Uterus (tissue), 4 donors: ENCODE results near the gene SLC66A1. TPM values are rescaled to one million over a fixed set of nuclear protein-coding genes. Genes with fewer than 3 reads are reported as not detected.
"Not testable (repeated sequence)": the region's sequence is repeated elsewhere in the genome, so short reads cannot be mapped to it uniquely, and the experiment has no call there.

Experiments
- DNase-seq, 2 donors: peaks; one replicate each; pipeline ENCODE4 v3.0.0-alpha.2; 2019 to 2020
- H3K27ac ChIP-seq, 2 donors: fragments of 200-600 bp; sonication (generic); 1 replicate in 1 of 2; 2 replicates in 1 of 2; pipeline ENCODE4 v1.5.1; 2016 to 2018
- H3K27me3 ChIP-seq, 2 donors: fragments of 200-600 bp; sonication (generic); one replicate each; pipeline ENCODE4 v1.5.1; 2018 to 2019; ENCODE audit warnings: control low read depth in 1 of 2
- H3K36me3 ChIP-seq, 2 donors: fragments of 200-600 bp; sonication (generic); one replicate each; pipeline ENCODE4 v1.5.1; 2019; ENCODE audit warnings: control low read depth in 1 of 2
- H3K4me1 ChIP-seq, 2 donors: fragments of 200-600 bp; sonication (generic); one replicate each; pipeline ENCODE4 v1.5.1; 2018 to 2019; ENCODE audit warnings: control low read depth in 1 of 2
- H3K4me3 ChIP-seq, 2 donors: fragments of 200-600 bp; sonication (generic); 1 replicate in 1 of 2; 2 replicates in 1 of 2; pipeline ENCODE4 v1.5.1; 2018 to 2019; ENCODE audit warnings: mild to moderate bottlenecking in 1 of 2
- H3K9me3 ChIP-seq, 2 donors: fragments of 200-600 bp; sonication (generic); one replicate each; pipeline ENCODE4 v1.5.1; 2019; ENCODE audit warnings: control low read depth in 1 of 2
- CTCF ChIP-seq, 4 experiments: fragments of 200-600 bp in 2 of 4; fragments of 450-650 bp in 2 of 4; sonication (generic) in 2 of 4; IDR thresholded peaks; one replicate each; pipeline ENCODE4 v1.5.1; 2016 to 2019; ENCODE audit warnings: antibody characterized with exemption in 4 of 4, mild to moderate bottlenecking in 2 of 4, moderate library complexity in 1 of 4
- POLR2A ChIP-seq, 2 donors: fragments of 450-650 bp; IDR thresholded peaks; one replicate each; pipeline ENCODE4 v1.6.1; 2016; ENCODE audit warnings: antibody characterized with exemption in 2 of 2, mild to moderate bottlenecking in 1 of 2, moderate library complexity in 1 of 2
- intact Hi-C: fragments of 100-400 bp; cut with DNase I; formaldehyde crosslinking; loops from one replicate; pipeline ENCODE4 v1.15.1; 2023; ENCODE audit warnings: low total_unique reads
- total RNA-seq, 4 donors: library from RNA; depleted of rRNA in 3 of 4; stranded (reverse); fragments of >200 nt in 3 of 4; gene quantifications; one replicate each; pipeline versions ENCODE4 v1.1.0 to v1.2.4, GENCODE V29; 2014 to 2023
- donor health status: DM: yes; HTN: yes; CAD: no.

Gene SLC66A1
- total RNA-seq, 4 donors from 2014 or later: 0.88 to 18.1 (median 8.2) TPM

DNA sequence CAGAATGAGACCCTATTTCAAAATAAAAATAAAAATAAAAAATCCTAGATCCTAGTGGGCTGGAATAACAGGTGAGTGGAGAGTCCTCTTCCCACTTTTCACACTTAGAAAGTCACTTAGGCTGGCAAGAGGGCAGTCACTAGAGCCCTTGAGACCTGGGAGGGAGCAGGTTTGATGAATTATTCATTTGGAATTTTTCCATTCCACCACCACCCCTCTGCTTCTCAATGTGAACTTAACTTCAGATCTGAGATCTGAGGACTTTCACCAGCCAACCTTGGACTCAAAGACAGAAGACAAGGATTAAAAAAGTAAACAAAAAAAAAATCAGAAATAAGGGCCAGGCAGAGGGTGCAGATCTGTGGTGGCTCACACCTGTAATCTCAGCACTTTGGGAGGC, 40.1 kb upstream of the SLC66A1 start:
- no peak for TF ChIP-seq CTCF (IDR thresholded peaks at IDR 0.05)
- TF ChIP-seq POLR2A (IDR thresholded peaks at IDR 0.05): no peak
- Histone ChIP-seq H3K4me3 (no peak overlapping the region), H3K27me3 (no peaks in the 10 kb centered on the region), H3K9me3 (no peaks in the 10 kb centered on the region), H3K27ac (no peak overlapping the region), H3K4me1 (no peaks in the 10 kb centered on the region), H3K36me3 (no peaks in the 10 kb centered on the region)
- intact Hi-C loops: no loop called here
- DNase-seq: no peak

DNA sequence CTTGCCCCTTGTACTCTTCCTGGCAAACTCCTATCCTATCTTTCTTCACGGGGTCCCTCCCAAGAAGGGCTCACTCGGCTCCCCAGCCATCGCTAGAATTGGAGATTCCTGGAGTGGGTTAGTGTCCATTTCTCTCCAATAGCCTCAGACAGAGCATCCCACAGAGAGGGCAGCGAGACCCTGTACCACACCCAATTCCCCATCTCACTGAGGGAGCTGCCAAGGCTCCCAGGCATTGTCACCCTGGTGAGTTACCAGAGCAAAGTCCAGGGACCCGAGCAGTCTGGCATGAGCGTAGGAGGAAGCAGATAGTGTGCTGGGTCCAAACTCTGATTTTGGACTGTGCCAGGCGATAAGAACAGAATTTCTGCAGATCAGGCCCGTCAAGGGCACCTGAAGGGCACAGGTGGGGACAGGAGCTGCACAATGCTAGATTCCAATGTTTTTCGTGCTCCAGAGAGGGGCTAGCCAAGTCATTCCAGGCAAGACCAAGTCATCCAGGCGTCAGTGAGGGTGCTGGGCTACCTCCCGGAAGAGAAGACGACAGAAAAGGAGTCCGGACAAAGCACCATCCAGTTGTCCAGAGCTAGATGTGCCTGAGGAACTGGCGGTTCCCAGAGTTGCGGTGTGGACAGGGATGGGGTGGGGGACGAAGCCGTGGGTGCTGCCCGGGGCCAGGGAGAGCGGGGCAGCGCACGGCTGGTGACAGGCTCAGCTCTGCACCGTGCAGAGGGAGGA, 38.9 kb upstream of the SLC66A1 start:
- Histone ChIP-seq H3K4me3 (no peak overlapping the region), H3K4me1 (no peaks in the 10 kb centered on the region), H3K27ac (no peak overlapping the region), H3K9me3 (no peaks in the 10 kb centered on the region), H3K27me3 (no peaks in the 10 kb centered on the region), H3K36me3 (no peaks in the 10 kb centered on the region)
- DNase-seq: no peak
- intact Hi-C loops: no loop called here
- TF ChIP-seq CTCF (IDR thresholded peaks at IDR 0.05) (no peak), POLR2A (IDR thresholded peaks at IDR 0.05) (no peak)

DNA sequence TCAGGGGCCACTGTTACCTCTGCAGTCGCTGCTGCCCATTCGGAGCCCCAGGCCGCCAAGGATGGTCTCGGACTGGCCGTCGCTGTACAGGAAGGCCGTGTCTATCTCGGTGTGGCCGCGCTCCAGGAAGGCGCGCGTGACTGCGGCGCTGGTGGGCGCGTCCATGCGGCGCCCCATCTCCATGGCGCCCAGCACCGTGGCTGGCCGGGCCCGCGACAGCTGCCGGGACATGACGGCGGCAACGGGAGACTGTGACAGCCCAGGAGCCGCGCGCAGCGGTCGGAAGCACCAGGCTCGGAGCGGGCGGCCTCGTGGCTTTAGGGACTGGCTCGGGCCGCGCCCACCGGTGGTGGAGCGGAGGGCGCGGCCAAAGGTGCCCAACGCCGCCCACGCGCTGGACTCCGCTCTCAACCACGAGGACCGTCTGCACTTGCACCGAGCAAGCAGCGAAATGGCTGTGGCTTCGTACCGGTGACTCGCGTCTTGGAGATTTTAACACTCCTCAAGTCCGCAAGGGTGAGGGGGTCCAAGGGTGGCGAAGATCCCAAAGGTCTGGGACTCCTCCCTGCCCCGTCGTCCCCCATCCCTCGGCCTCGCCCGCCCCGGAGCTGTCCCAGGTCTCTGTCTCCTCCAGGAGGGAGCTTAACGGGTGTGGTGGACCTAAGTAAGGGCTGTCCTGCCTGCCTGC, 38.1 kb upstream of the SLC66A1 start:
- DNase-seq, intact Hi-C loops, H3K4me1 ChIP-seq, H3K36me3 ChIP-seq, H3K4me3 ChIP-seq, H3K27me3 ChIP-seq, H3K27ac ChIP-seq, H3K9me3 ChIP-seq: not testable (repeated sequence)

DNA sequence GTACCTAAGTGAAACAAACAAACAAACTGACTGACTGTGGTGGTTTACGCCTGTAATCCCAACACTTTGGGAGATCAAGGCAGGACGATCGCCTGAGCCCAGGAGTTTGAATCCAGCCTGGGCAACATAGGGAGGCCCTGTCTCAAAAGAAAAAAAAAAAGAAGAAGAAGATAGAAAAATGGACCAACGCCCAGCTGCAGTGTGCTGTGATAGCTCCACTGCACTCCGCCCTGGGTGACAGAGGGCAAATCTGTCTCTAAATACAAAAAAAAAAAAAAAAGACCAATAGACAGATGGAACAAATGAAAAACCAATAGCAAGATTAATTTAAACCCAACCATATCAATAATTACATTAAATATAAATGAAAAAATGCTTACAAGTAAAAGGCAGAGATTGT, 37.5 kb upstream of the SLC66A1 start:
- Histone ChIP-seq H3K4me1 (no peaks in the 10 kb centered on the region), H3K27me3 (no peaks in the 10 kb centered on the region), H3K36me3 (no peaks in the 10 kb centered on the region), H3K4me3 (no peak overlapping the region), H3K9me3 (no peaks in the 10 kb centered on the region), H3K27ac (no peak overlapping the region)
- no peak for DNase-seq
- intact Hi-C loops: no loop called here
- TF ChIP-seq POLR2A (IDR thresholded peaks at IDR 0.05) (no peak), CTCF (IDR thresholded peaks at IDR 0.05) (no peak)

DNA sequence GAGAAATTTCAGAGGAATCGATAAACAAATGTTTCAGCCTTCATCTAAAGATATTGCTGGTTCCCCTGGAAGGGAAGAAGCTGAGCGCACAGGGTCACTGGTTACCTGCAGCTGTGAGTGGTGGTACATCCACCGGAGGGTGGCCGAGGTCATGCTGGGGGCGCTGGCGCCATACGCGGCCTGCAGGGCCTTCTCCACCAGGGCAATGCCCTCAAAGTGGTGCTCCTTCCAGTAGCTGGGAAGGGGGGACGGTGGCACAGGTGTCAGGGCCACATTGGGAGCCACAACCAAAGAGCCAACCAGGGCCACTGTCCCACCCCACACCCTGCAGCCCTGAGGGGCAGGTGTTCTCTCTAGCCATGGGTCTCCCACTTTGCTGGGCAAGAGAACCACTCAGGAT, 28.2 kb upstream of the SLC66A1 start:
- no peak for DNase-seq
- Histone ChIP-seq H3K27ac (no peak overlapping the region), H3K4me1 (no peaks in the 10 kb centered on the region), H3K36me3 (no peaks in the 10 kb centered on the region), H3K9me3 (no peaks in the 10 kb centered on the region), H3K4me3 (no peak overlapping the region), H3K27me3 (no peaks in the 10 kb centered on the region)
- TF ChIP-seq POLR2A (IDR thresholded peaks at IDR 0.05) (no peak), CTCF (IDR thresholded peaks at IDR 0.05) (no peak)
- intact Hi-C loops: no loop called here
